Measurements from ENCODE around the gene ZSWIM6.

ZSWIM6 gene

GRCh38 chr5:61572959-61573358, 240.9 kb downstream of the ZSWIM6 start:
- H3K27me3 ChIP-seq (replicated peaks; ENCODE audit: insufficient read depth, low read length): no peaks in the 10 kb centered on the region
- no peaks in the 10 kb centered on the region for H3F3A ChIP-seq (ENCODE audit: insufficient read depth, low read length)
- H3K36me3 ChIP-seq (replicated peaks; ENCODE audit: insufficient read depth, low read length): no peaks in the 10 kb centered on the region
- no peak overlapping the region for H3K27ac ChIP-seq (ENCODE audit: low read length)
- no peaks in the 10 kb centered on the region for H3K9me3 ChIP-seq (replicated peaks; ENCODE audit: insufficient read depth, low read length)
- H2AFZ ChIP-seq (ENCODE audit: low read length): no peak overlapping the region
- no peak overlapping the region for H3K9ac ChIP-seq (ENCODE audit: low read length)
- TF ChIP-seq EZH2phosphoT487 (IDR thresholded peaks at IDR 0.05; ENCODE audit: low read length) (no peak), CTCF (IDR thresholded peaks at IDR 0.05; ENCODE audit: low read length) (no peak), EZH2 (optimal IDR thresholded peaks at IDR 0.05; ENCODE audit: low read depth, low read length) (no peak)
- no peak overlapping the region for H3K4me3 ChIP-seq (ENCODE audit: low read length)
- H4K20me1 ChIP-seq (ENCODE audit: insufficient read depth, low read length): no peaks in the 10 kb centered on the region
- no peaks in the 10 kb centered on the region for H3K9me2 ChIP-seq (replicated peaks; ENCODE audit: insufficient read depth, low read length)
- H3K79me2 ChIP-seq (ENCODE audit: low read length): no peaks in the 10 kb centered on the region
- H3K4me1 ChIP-seq (ENCODE audit: low read length): no peaks in the 10 kb centered on the region
- H3K4me2 ChIP-seq (ENCODE audit: low read depth, low read length): no peak overlapping the region
- DNase-seq: no peak

- DNase-seq: no peak
- TF ChIP-seq CTCF (IDR thresholded peaks at IDR 0.05; ENCODE audit: low read length): no peak
These were observed 243.0 kb downstream of the ZSWIM6 start for GRCh38 chr5:61575103-61575502.

GRCh38 chr5:61575581-61575980, 243.5 kb downstream of the ZSWIM6 start:
- no peak overlapping the region for H3K27ac ChIP-seq (ENCODE audit: low read length)
- no peak overlapping the region for H2AFZ ChIP-seq (ENCODE audit: low read length)
- H3K27me3 ChIP-seq (replicated peaks; ENCODE audit: insufficient read depth, low read length): no peaks in the 10 kb centered on the region
- no peak overlapping the region for H3K9ac ChIP-seq (ENCODE audit: low read length)
- no peaks in the 10 kb centered on the region for H3K9me3 ChIP-seq (replicated peaks; ENCODE audit: insufficient read depth, low read length)
- no peaks in the 10 kb centered on the region for H3K4me1 ChIP-seq (ENCODE audit: low read length)
- no peak overlapping the region for H3K4me2 ChIP-seq (ENCODE audit: low read depth, low read length)
- no peak overlapping the region for H3K4me3 ChIP-seq (ENCODE audit: low read length)
- no peaks in the 10 kb centered on the region for H3K79me2 ChIP-seq (ENCODE audit: low read length)
- no peaks in the 10 kb centered on the region for H3K36me3 ChIP-seq (replicated peaks; ENCODE audit: insufficient read depth, low read length)
- no peak for DNase-seq
- no peaks in the 10 kb centered on the region for H3K9me2 ChIP-seq (replicated peaks; ENCODE audit: insufficient read depth, low read length)
- TF ChIP-seq EZH2 (optimal IDR thresholded peaks at IDR 0.05; ENCODE audit: low read depth, low read length): no peak
- TF ChIP-seq CTCF (IDR thresholded peaks at IDR 0.05; ENCODE audit: low read length): no peak
- TF ChIP-seq EZH2phosphoT487 (IDR thresholded peaks at IDR 0.05; ENCODE audit: low read length): no peak
- no peaks in the 10 kb centered on the region for H4K20me1 ChIP-seq (ENCODE audit: insufficient read depth, low read length)
- H3F3A ChIP-seq (ENCODE audit: insufficient read depth, low read length): no peaks in the 10 kb centered on the region

More at GRCh38 chr5:61575103-61575502, 243.0 kb downstream of the ZSWIM6 start:
- no peak overlapping the region for H2AFZ ChIP-seq (ENCODE audit: low read length)
- no peaks in the 10 kb centered on the region for H3K4me1 ChIP-seq (ENCODE audit: low read length)
- H3K36me3 ChIP-seq (replicated peaks; ENCODE audit: insufficient read depth, low read length): no peaks in the 10 kb centered on the region
- no peaks in the 10 kb centered on the region for H3F3A ChIP-seq (ENCODE audit: insufficient read depth, low read length)
- H4K20me1 ChIP-seq (ENCODE audit: insufficient read depth, low read length): no peaks in the 10 kb centered on the region
- no peaks in the 10 kb centered on the region for H3K79me2 ChIP-seq (ENCODE audit: low read length)
- H3K4me2 ChIP-seq (ENCODE audit: low read depth, low read length): no peak overlapping the region
- H3K9ac ChIP-seq (ENCODE audit: low read length): no peak overlapping the region
- H3K4me3 ChIP-seq (ENCODE audit: low read length): no peak overlapping the region
- H3K27me3 ChIP-seq (replicated peaks; ENCODE audit: insufficient read depth, low read length): no peaks in the 10 kb centered on the region
- no peak overlapping the region for H3K27ac ChIP-seq (ENCODE audit: low read length)
- H3K9me2 ChIP-seq (replicated peaks; ENCODE audit: insufficient read depth, low read length): no peaks in the 10 kb centered on the region
- no peaks in the 10 kb centered on the region for H3K9me3 ChIP-seq (replicated peaks; ENCODE audit: insufficient read depth, low read length)
